ENCODE results near the gene HMCN2.
"Not testable (repeated sequence)": the region's sequence is repeated elsewhere in the genome, so short reads cannot be mapped to it uniquely, and the experiment has no call there.

Gene HMCN2

GRCh38 chr9:130239363-130239695 is 26.2 kb upstream of the HMCN2 start:
- DNase-seq (ENCODE audit: low read depth) = no peak

DNA sequence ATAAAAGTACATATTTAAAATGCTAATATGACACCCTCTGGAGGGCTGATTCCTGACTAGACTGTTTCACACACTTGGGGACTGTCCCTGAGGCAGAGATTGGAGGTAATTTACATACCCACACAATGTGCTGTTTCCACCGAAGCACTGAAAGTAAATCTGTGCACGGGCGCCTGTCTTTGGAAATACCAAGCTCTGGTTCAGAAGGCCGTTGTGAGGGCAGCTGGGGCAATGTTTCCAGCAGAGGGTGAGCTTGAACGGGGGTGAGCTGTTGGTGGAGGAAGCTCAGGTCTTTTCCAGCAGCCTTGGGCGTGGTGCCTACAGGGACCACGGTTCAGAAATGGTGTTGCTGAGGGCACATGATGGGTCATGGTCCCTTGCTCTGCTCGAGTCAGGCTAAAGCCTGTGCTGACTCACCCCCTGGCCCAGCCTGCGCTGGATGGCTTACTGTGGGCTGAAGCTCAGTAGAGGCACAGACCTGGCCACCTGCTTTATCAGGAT is 25.8 kb upstream of the HMCN2 start:
- peak; percentile 42 for DNase-seq (ENCODE audit: low read depth)

DNA sequence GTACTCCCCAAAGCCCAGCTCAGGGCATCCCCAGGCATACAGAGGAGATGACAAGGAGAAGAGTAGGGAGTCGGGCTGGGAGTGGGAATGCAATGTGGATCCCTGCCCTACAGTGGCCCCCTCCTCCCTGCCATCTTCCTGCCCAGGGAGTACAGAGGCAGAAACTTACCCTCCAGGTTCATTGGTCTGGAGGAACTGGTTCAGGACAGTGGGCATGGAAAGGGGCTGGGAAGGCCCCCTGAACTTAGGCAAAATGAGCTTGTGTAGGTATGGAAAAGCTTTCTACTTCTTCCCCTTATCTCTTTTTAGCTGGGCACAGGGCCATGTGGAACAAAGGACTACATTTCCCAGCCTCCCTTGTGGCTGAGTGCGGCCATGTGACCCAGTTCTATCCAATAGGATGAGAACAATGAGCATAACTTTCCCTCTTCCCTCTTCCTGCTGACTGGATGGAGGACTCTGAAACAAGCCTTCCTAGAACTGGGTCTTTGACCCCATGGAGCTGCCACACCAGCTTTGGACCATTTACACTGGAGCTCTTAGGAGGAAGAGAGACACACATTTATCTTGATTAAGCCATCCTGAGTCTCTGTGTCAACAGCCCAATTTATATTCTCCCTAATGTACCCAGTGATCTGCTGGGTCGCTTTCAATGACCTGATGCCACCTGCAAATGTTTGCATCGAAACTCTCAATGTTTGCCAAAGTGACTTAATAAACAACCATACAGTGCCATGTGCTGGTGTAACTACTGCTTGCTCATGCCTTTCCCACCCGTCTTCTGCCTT is 25.0 kb upstream of the HMCN2 start:
- DNase-seq (ENCODE audit: low read depth) = no peak

DNA sequence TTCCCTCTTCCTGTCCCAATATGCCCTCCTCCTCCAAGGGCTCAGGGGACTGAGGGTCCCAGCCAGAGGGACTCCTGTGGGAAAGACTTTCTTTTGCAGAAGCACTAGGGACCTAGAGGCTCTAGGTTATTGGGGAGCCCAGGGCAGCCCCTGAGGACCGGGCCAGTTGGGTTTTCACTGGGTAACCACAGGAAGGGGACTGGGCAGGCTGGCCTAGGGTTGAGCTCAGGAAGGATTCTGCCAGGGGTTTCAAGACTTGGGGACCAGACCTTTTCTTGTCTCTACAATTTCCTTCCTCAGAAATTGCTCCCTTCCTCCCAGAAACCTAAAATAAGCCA is 24.4 kb upstream of the HMCN2 start:
- DNase-seq (ENCODE audit: low read depth) = no peak

DNA sequence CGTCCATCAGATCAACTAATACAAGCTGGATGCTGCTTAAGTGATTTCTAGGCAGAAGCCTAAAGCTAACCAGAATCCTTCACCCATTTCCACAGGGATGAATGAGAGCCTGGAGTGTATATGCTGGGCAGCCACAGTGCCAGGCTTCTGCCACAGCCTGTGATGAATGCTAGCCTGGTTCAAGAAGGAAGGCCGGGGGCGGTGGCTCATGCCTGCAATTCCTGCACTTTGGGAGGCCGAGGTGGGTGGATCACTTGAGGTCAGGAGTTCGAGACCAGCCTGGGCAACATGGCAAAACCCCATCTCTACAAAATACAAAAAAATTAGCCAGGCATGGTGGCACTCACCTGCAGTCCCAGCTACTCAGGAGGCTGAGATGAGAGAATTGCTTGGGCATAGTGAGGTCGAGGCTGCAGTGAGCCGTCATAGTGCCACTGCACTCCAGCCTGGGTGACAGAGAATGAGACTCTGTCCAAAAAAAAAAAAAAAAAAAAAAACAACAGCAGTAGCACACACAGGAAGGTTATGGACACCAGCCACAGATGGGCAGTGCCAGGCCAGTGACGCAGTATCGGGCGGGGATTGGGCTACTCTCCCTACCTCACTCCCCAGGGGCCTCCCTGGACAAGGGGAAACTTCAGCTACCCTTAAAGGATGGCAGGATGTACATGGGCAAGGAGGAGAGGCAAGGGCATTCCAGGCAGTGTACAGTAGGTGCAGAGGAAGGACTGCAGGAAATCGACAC is 23.1 kb upstream of the HMCN2 start:
- DNase-seq (ENCODE audit: low read depth) = no peak

DNA sequence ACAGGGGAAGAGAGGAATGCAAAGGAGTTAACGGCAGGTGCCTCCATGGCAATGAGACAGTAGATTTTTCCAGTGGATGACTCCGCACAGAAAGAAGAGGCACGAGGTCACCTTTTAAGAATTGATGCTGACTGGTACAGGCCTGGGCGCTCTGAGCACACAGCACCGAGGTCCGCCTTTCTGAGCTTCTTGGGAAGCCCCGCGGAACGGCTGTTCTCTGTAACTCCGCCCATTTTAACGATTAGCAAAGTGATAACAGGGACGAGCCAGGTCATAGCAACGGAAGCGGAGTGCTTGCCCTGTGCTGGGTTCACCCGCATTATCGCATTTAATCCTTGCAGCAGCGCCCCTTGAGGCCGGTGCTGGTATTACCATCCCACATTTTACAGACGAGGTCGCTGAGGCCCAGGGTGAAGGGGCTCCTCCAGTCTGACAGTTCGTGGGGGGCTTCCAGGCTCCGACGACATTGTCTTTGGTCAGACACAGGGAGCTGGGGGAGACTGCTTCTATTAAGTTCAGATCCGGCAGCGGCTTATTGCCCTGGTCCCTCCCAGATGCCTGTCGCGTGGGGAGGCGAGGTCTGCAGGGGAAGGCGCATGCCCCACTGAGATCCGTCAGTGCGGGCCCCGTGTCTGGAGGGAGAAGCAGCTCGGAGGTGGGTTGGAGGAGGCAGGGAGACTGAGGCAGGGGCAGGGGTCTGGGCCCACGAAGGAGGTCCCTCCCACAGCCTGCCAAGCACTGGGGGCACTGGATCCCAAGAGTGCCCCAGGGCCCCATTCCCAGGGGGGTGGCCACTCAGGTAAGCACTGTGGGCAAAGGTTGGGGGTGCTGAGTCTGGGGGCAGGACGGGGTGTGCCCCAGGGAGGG is 22.3 kb upstream of the HMCN2 start:
- DNase-seq (ENCODE audit: low read depth) = peak; percentile 65

- no peak for DNase-seq (ENCODE audit: low read depth)
Observed at GRCh38 chr9:130243882-130244170, 21.7 kb upstream of the HMCN2 start.

GRCh38 chr9:130244548-130245165 is 20.9 kb upstream of the HMCN2 start:
- no peak for DNase-seq (ENCODE audit: low read depth)

- DNase-seq (ENCODE audit: low read depth) = no peak
Observed at GRCh38 chr9:130245474-130245873, 20.1 kb upstream of the HMCN2 start.

DNA sequence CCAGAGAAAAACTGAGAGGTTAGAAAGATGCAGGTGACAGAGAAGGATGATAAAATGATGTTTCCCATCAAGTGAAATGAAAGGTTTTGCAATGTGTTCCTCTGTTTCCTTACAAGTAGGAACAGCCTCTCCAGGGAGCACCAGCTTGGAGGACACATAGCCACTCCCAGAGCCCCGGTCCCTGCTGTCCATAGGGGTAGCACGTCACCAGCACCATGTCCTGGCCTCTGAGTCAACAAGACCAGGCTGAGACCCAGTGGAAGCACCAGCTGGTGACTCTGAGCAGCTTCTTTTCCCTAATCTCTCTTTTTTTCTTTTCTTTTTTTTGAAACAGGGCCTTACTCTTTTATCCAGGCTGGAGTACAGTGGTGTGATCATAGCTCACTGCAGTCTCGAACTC is 19.4 kb upstream of the HMCN2 start:
- DNase-seq (ENCODE audit: low read depth) = no peak

GRCh38 chr9:130254747-130255630 is 10.6 kb upstream of the HMCN2 start:
- no peak for DNase-seq (ENCODE audit: low read depth)

GRCh38 chr9:130255631-130256134 is 9.9 kb upstream of the HMCN2 start:
- DNase-seq (ENCODE audit: low read depth) = no peak

DNA sequence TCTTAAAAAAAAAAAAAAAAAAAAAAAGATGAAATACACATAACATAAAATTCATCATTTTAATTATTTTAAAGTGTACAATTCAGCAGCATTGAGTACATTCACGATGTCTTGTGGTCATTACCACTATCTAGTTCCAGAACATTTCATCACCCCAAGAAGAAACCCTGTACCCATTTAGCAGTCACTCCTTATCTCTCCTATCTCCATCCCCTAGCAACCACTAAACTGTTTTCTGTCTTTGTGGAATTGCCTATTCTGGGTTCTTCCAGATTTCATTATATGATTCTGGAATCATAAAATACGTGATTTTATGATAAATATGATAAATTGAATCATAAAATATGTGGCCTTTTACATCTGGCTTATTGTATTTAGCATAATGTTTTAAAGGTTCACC is 8.9 kb upstream of the HMCN2 start:
- DNase-seq (ENCODE audit: low read depth) = no peak

DNA sequence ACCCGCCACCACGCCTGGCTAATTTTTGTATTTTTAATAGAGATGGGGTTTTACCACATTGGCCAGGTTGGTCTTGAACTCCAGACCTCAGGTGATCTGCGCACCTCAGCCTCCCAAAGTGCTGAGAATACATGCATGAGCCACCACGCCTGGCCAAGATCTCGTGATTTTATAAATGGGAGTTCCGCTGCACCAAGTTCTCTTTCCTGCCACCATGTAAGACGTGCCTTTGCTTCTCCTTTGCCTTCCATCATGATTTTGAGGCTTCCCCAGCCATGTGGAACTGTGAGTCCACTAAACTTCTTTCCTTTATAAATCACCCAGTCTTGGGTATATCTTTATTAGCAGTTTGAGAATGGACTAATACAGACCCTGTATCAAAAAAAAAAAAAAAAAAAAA is 7.4 kb upstream of the HMCN2 start:
- not testable (repeated sequence) for DNase-seq (ENCODE audit: low read depth)

DNA sequence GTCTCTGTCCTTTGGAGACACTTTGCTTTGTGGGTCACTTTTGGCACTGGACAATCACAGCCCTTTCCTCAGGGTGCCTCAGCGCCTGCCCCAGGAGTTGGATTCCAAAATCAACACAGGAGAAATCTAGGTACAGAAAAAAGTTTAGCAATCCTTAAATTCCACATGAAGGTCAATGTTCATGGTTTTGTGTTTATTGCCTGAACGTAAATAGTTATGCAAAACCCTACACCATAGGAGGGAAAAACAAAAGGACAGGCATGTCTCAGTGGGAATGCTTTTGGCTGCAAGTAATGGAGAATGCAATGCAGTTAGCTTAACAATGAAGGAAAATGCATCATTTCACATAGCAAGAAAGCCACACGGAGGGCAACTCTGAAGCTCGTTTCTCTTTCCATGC is 6.5 kb upstream of the HMCN2 start:
- DNase-seq (ENCODE audit: low read depth) = no peak

GRCh38 chr9:130260816-130261765 is 4.5 kb upstream of the HMCN2 start:
- DNase-seq (ENCODE audit: low read depth) = no peak

- no peak for DNase-seq (ENCODE audit: low read depth)
Observed at GRCh38 chr9:130262061-130262745, 3.4 kb upstream of the HMCN2 start.

- no peak for DNase-seq (ENCODE audit: low read depth)
Observed at GRCh38 chr9:130262771-130263170, 2.8 kb upstream of the HMCN2 start.

GRCh38 chr9:130263601-130264413 is 1.8 kb upstream of the HMCN2 start:
- no peak for DNase-seq (ENCODE audit: low read depth)
